OCI-LY1 (cell line): ENCODE results near the gene JAM3.
A peak's percentile ranks its signal among the peaks of the same experiment; 100 is the strongest.

Source experiments
- H2AFZ ChIP-seq: fragments of 200-600 bp; sonication (generic), shearing (Covaris generic); 2 replicates; pipeline ENCODE4 v1.6.0; 2014; ENCODE audit warnings: antibody characterized with exemption, mild to moderate bottlenecking, low read length
- H3F3A ChIP-seq: fragments of 200-600 bp; sonication (generic), shearing (Covaris generic); 2 replicates; pipeline ENCODE4 v1.6.0; 2014; ENCODE audit warnings: mild to moderate bottlenecking, antibody characterized with exemption, low read length, moderate library complexity; ENCODE audit not compliant: insufficient read depth
- H3K27ac ChIP-seq: fragments of 200-600 bp; sonication (generic); 2 replicates; pipeline ENCODE4 v1.5.1; 2014; ENCODE audit warnings: low read length, mixed run types, mild to moderate bottlenecking, low read depth; ENCODE audit not compliant: poor library complexity, severe bottlenecking
- H3K27me3 ChIP-seq: fragments of 200-600 bp; sonication (generic); 2 replicates; pipeline ENCODE4 v1.6.0; 2014; ENCODE audit warnings: antibody characterized with exemption, mild to moderate bottlenecking, low read length, moderate library complexity; ENCODE audit not compliant: insufficient read depth
- H3K36me3 ChIP-seq: fragments of 200-600 bp; sonication (generic); 2 replicates; pipeline ENCODE4 v1.6.1; 2014; ENCODE audit warnings: mild to moderate bottlenecking, antibody characterized with exemption, low read length, moderate library complexity, mixed read lengths; ENCODE audit not compliant: insufficient read depth
- H3K4me1 ChIP-seq: fragments of 200-600 bp; sonication (generic); 2 replicates; pipeline ENCODE4 v1.5.1; 2014; ENCODE audit warnings: mild to moderate bottlenecking, low read length, moderate library complexity; ENCODE audit not compliant: insufficient read depth, severe bottlenecking
- H3K4me2 ChIP-seq: fragments of 200-600 bp; sonication (generic), shearing (Covaris generic); 2 replicates; pipeline ENCODE4 v1.6.1; 2014; ENCODE audit warnings: low read length
- H3K4me3 ChIP-seq: fragments of 200-600 bp; sonication (generic); 2 replicates; pipeline ENCODE4 v1.5.1; 2014; ENCODE audit warnings: low read length, low read depth, mild to moderate bottlenecking, mixed read lengths; ENCODE audit not compliant: poor library complexity, severe bottlenecking
- H3K79me2 ChIP-seq: fragments of 200-600 bp; shearing (Covaris generic); 2 replicates; pipeline ENCODE4 v1.6.1; 2016; ENCODE audit warnings: mixed run types, low read length, mixed read lengths; ENCODE audit not compliant: insufficient read depth
- H3K9ac ChIP-seq: fragments of 200-600 bp; sonication (generic), shearing (Covaris generic); 2 replicates; pipeline ENCODE4 v1.6.1; 2014; ENCODE audit warnings: mild to moderate bottlenecking, low read length, mixed read lengths
- H3K9me2 ChIP-seq: fragments of 200-600 bp; sonication (generic), shearing (Covaris generic); 2 replicates; pipeline ENCODE4 v1.6.1; 2014; ENCODE audit warnings: low read depth, mild to moderate bottlenecking, low read length, mixed read lengths
- H3K9me3 ChIP-seq: fragments of 200-600 bp; shearing (Covaris generic); 2 replicates; pipeline ENCODE4 v1.6.1; 2014; ENCODE audit warnings: low read length, mixed read lengths
- H4K20me1 ChIP-seq: fragments of 200-600 bp; sonication (generic), shearing (Covaris generic); 2 replicates; pipeline ENCODE4 v1.6.0; 2016; ENCODE audit warnings: mild to moderate bottlenecking, low read length; ENCODE audit not compliant: insufficient read depth
- EZH2 ChIP-seq: fragments of 200-600 bp; sonication (generic), shearing (Covaris generic); IDR thresholded peaks from 2 replicates; pipeline ENCODE4 v1.8.0; 2017; ENCODE audit warnings: borderline replicate concordance, mixed run types, mild to moderate bottlenecking, antibody characterized with exemption, low read length, moderate library complexity, mixed read lengths
- TF ChIP-seq, protein P1 (sequence below): fragments of 200-600 bp; sonication (generic), shearing (Covaris generic); IDR thresholded peaks from 2 replicates; pipeline ENCODE4 v1.5.1; 2017; ENCODE audit warnings: mild to moderate bottlenecking, antibody characterized with exemption, low read length, moderate library complexity, mixed read lengths

JAM3 gene

DNA sequence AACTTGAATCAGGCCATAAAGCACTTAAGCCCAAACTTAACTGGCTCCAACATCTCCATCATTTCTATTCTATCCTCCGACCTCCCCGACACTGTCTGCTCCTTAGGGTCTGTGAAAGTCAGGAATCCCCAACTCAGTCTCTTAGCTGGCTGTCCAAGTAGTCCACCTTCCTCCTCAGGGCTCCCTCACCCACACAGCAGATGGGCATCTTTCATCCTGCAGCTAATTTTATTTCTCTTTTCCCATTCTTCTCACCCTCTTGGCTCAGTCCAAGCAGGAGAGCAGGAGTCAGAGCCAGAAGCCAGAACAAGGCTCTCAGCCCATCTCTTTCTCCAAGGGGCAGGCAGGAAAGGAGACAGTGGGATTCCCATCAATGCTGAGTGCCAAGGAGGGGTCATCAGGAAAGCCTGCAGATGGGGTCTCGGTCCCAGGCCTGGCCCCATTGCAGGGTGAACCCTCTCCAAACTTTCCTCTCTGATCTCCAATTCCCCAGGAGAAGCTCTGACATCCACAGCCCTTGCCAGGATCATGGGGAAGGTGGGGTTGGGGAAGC, 40.4 kb upstream of the JAM3 start:
- no peaks in the 10 kb centered on the region for H3K27me3 ChIP-seq
- H2AFZ ChIP-seq, result no peak overlapping the region
- no peak for TF ChIP-seq EZH2
- TF ChIP-seq, protein P1, sequence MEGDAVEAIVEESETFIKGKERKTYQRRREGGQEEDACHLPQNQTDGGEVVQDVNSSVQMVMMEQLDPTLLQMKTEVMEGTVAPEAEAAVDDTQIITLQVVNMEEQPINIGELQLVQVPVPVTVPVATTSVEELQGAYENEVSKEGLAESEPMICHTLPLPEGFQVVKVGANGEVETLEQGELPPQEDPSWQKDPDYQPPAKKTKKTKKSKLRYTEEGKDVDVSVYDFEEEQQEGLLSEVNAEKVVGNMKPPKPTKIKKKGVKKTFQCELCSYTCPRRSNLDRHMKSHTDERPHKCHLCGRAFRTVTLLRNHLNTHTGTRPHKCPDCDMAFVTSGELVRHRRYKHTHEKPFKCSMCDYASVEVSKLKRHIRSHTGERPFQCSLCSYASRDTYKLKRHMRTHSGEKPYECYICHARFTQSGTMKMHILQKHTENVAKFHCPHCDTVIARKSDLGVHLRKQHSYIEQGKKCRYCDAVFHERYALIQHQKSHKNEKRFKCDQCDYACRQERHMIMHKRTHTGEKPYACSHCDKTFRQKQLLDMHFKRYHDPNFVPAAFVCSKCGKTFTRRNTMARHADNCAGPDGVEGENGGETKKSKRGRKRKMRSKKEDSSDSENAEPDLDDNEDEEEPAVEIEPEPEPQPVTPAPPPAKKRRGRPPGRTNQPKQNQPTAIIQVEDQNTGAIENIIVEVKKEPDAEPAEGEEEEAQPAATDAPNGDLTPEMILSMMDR, result no peak

DNA sequence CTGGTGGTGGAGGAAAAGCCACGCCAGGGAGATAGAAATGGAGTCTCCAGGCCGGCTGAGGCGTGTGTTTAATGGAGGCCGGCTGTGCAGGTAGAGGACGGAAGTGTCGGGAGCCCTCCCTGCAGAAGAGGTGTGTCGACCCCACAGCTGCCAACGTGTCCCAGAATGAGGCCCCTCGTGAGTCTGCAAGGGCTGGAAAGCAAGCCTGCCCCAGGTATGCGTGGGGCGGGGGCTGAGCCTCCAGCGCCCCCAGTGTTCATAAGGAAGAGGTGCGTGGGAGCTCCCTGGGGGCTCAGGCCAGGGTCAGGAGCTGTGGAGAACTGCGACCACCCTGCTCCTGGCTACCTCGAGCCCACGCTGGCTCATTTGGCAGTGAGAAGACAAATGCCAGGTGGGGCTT, 38.0 kb upstream of the JAM3 start:
- no peaks in the 10 kb centered on the region for H3K9me3 ChIP-seq
- H3K27me3 ChIP-seq, result no peaks in the 10 kb centered on the region
- no peaks in the 10 kb centered on the region for H3F3A ChIP-seq
- H4K20me1 ChIP-seq, result no peaks in the 10 kb centered on the region
- no peak overlapping the region for H3K4me2 ChIP-seq
- H3K4me1 ChIP-seq, result no peaks in the 10 kb centered on the region
- H3K4me3 ChIP-seq, result no peak overlapping the region
- TF ChIP-seq EZH2, result no peak
- TF ChIP-seq, protein P1, result peak; percentile 33; the same call in 1 of the 2 replicates
- no peaks in the 10 kb centered on the region for H3K79me2 ChIP-seq
- H3K9ac ChIP-seq, result no peak overlapping the region
- no peaks in the 10 kb centered on the region for H3K9me2 ChIP-seq
- H3K36me3 ChIP-seq, result no peaks in the 10 kb centered on the region
- no peak overlapping the region for H2AFZ ChIP-seq
- no peak overlapping the region for H3K27ac ChIP-seq

More for the DNA sequence above, 40.4 kb upstream of the JAM3 start:
- H3K4me3 ChIP-seq, result no peak overlapping the region
- no peaks in the 10 kb centered on the region for H3K79me2 ChIP-seq
- no peak overlapping the region for H3K9ac ChIP-seq
- H3K36me3 ChIP-seq, result no peaks in the 10 kb centered on the region
- no peaks in the 10 kb centered on the region for H4K20me1 ChIP-seq
- H3K4me1 ChIP-seq, result no peaks in the 10 kb centered on the region
- no peak overlapping the region for H3K27ac ChIP-seq
- H3K9me3 ChIP-seq, result no peaks in the 10 kb centered on the region
- H3F3A ChIP-seq, result no peaks in the 10 kb centered on the region
- no peaks in the 10 kb centered on the region for H3K9me2 ChIP-seq
- H3K4me2 ChIP-seq, result no peak overlapping the region

DNA sequence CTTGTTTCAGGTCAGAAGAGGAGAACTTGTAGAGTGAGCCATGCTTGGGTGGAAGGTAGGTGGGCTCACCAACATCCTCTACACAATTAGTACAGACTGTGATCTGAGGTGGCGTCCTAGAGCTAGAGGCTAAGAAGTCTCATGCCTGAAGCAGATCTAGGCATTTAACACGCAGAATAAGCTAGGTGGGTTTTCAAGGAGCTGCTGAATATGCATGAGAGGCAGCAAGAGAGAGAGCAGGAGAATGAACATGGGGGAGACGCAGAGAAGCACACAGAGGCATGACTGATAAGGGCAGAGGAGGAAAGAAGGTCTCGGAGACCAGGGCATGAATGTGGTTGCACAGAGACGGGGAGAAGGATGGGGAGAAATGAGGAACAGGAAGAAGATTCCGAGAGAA, 36.8 kb upstream of the JAM3 start:
- H3K27ac ChIP-seq, result no peak overlapping the region
- H3K4me1 ChIP-seq, result no peaks in the 10 kb centered on the region
- H3F3A ChIP-seq, result no peaks in the 10 kb centered on the region
- no peak for TF ChIP-seq EZH2
- TF ChIP-seq, protein P1, result no peak
- no peaks in the 10 kb centered on the region for H3K36me3 ChIP-seq
- H3K4me2 ChIP-seq, result no peak overlapping the region
- no peaks in the 10 kb centered on the region for H3K9me3 ChIP-seq
- no peaks in the 10 kb centered on the region for H3K79me2 ChIP-seq
- H3K4me3 ChIP-seq, result no peak overlapping the region
- no peaks in the 10 kb centered on the region for H4K20me1 ChIP-seq
- no peak overlapping the region for H2AFZ ChIP-seq
- no peak overlapping the region for H3K9ac ChIP-seq
- H3K9me2 ChIP-seq, result no peaks in the 10 kb centered on the region
- H3K27me3 ChIP-seq, result no peaks in the 10 kb centered on the region
